C4-2B (cell line): ENCODE results near the gene SH3RF3.

Experiments used
- H3K27ac ChIP-seq: fragments of 450-650 bp; 2 replicates; pipeline ENCODE4 v1.5.1; 2017
- ZFX ChIP-seq: fragments of 450-650 bp; IDR thresholded peaks from 2 replicates; pipeline ENCODE4 v1.6.1; 2017
- TF ChIP-seq, protein P1 (sequence below): fragments of 450-650 bp; conservative IDR thresholded peaks from 2 replicates; pipeline ENCODE4 v1.5.1; 2017; ENCODE audit warnings: mild to moderate bottlenecking

Gene SH3RF3

DNA sequence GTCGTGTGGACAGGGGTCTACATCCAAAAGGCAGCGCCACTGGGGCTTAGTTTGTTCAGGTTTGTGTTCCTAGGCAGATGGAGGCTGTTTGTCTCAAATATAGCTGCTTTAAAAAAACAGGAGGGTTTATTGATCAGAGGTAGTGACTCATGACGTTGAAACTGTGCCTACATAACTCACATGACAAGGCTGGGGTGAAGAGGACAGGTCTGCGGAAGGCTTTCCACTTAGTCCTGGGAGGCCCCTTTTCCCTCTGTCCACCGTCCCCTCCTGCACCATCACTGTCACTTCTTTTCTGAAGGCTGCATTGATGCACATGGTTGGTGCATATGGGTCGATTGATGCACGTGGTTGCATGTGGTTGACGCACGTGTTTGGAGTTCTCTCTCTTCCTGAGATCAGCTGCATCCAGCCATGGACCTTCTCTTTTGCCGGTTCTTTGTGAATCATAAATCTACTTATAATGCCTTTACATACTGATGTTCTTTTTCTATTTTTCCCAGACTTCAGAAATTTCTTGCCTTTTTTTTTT is 10.9 kb downstream of the SH3RF3 start:
- no peak overlapping the region for H3K27ac ChIP-seq
- no peak for TF ChIP-seq ZFX
- TF ChIP-seq, protein P1, sequence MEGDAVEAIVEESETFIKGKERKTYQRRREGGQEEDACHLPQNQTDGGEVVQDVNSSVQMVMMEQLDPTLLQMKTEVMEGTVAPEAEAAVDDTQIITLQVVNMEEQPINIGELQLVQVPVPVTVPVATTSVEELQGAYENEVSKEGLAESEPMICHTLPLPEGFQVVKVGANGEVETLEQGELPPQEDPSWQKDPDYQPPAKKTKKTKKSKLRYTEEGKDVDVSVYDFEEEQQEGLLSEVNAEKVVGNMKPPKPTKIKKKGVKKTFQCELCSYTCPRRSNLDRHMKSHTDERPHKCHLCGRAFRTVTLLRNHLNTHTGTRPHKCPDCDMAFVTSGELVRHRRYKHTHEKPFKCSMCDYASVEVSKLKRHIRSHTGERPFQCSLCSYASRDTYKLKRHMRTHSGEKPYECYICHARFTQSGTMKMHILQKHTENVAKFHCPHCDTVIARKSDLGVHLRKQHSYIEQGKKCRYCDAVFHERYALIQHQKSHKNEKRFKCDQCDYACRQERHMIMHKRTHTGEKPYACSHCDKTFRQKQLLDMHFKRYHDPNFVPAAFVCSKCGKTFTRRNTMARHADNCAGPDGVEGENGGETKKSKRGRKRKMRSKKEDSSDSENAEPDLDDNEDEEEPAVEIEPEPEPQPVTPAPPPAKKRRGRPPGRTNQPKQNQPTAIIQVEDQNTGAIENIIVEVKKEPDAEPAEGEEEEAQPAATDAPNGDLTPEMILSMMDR: no peak

DNA sequence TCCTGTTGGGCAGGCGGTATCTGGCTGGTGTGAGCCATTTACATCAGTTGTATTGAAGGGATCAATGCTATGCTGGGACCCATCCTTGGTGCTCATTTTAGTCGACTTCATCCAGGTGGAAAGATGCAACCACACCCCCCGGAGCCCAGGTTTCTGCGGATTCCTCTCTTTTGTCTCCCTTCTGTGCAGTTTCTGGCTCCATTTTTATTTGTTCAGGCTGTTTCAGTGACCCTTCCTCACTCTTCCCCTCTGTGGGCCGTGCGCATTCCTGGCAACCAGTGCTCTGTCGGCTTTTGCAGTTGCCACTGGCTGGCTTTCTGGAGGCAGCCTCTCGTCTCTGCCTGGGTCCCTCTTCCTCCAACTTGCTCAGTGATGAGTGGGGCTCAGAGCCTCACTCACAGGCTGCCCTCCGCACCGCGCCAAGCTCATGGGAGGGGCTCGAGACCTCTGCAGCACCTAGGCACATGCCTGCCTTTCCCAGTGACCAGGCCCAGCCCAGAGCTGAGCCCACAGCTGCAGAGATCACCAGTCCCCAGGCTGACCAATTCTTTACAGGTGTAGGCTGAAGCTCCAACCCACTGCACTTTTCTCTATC is 12.1 kb downstream of the SH3RF3 start:
- no peak overlapping the region for H3K27ac ChIP-seq
- no peak for TF ChIP-seq ZFX
- TF ChIP-seq, protein P1: no peak

DNA sequence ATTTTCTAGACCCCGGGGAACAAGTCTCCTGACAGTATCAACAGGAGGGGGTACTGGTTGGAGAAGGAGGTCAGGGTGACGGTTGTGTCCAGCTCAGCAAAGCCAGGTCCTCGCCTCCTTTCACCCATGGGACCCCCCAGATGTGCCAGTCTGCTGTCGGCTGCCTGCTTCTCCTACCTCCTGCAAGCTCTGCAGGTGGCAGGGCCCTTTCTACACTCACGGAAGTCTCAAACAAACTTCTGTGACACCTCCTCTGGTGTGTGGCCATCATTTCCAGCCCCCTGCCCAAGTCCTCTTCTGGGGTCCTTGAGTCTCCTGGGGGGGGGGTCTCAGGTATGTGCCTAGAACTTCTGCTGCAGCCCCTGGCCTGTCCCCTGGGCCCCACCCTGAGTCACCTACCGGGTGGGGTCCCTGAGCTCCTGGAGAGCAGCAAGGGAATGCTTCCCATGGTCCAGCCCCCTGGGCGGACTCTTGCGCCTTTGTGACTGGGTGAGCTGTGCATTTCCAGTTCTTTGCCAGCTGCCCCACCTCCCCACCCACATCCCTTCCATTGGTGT is 12.8 kb downstream of the SH3RF3 start:
- TF ChIP-seq, protein P1: no peak
- TF ChIP-seq ZFX: no peak
- H3K27ac ChIP-seq: no peak overlapping the region

DNA sequence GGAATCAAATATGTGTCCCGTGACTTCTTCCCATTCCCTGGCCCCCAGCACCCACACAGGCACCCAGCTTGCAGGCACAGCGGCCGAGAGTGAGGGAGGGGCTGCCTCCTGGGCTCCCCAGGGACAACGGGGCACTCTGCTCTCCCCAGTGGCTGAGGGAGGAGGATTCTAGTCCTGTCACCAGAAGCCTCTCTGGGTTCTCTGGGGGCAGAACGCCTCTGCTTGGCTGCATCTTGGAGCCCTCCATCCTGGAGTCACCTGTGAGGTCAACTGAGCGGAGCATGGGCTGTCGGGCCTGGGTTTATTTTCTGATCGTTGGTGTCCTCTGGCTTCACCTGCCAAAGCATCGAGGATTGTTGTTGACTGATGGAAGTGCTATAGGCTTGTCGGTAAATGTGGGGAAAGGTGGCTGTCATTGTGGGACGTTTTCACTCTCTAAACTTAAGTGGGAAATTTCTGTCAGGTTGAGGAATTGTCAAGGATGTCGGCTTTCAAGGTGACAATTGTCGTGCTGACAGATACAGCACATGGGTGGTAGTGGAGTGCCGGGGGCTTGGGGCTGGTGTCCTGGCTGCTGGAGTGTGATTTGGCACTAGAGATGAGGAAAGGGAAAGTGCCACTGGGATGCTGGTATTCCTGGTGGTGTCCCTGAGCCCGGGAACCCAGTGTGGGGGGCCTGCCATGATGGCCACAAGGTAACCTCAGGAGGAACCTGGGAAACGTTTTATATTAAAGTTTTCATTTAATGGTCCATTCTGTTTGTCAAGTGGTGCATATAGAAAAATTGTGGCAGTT is 13.6 kb downstream of the SH3RF3 start:
- no peak overlapping the region for H3K27ac ChIP-seq
- TF ChIP-seq ZFX: no peak
- TF ChIP-seq, protein P1: no peak

DNA sequence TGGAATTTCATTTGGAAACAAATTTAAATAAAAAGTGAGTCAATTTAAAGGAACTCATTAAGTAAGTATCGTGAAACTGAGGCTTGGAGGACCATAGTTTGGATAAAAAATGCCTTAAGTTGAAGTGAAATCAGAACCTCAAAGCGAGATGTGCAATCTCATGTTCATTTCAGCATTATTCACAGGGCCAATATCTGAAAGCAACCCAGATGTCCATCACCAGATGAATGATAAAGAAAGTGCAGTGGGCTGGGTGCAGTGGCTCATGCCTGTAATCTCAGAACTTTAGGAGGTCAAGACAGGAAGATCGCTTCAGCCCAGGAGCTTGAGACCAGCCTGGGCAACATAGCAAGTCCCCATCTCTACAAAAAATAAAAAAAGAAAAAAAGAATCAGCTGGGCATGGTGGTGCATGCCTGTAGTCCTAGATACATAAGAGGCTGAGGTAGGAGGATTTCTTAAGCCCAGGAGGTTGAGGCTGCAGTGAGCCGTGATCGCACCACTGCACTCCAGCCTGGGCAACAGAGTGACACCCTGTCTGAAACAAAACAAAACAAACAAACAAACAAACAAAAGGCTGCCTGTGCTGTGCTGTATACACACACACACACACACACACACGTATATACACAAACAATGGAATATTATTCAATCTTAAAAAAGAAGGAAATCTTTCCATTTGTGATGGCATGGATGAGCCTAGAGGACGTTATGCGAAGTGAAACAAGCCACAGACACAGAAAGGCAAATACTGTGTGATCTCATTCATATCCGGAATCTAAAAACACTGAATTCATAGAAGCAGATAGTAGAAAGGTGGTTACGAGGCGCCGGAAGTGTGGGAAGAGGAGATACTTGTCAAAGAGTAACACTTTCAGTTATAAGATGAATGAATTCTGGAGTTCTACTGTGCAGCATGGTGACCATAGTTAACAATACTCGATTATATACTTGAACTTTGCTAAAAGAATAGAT is 14.5 kb downstream of the SH3RF3 start:
- no peak for TF ChIP-seq ZFX
- H3K27ac ChIP-seq: no peak overlapping the region

DNA sequence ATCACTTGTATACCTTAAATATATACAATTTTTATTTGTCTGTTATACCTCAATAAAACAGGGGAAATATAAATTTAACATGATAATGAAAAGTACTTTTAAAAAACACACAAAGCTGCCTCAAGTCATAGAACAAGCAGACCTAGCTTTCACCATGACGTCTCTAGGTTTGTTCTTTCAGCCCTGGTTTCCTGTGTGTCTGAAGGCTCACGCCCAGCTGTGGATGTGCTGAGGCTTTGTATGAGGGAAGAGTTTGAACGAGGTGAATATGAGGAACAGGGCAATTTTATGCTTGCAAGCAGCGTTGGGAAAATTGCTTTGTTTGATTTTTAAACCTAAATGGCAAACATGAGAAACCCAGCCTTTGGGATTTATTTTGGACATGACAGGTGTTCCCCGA is 15.3 kb downstream of the SH3RF3 start:
- TF ChIP-seq, protein P1: no peak
- no peak for TF ChIP-seq ZFX
- no peak overlapping the region for H3K27ac ChIP-seq

DNA sequence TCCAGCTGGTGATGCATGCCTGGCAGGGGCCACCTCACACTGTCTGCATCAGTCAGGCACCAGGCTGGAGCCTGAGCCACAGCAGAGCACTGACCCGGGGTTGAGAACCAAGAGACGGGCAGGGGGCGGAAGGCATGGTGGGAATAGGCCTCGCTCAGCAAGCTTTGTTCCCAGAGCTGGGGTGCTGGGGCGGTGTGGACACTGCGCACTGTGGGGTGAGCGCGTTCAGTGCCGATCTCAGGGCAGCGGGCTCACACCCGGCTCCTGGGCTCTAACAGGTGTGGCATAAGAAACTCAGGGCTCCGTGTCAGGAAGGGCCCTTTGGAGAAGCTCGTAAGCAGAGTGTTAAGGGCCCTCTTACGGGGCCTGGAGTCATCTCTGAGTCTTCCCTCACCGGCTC is 15.7 kb downstream of the SH3RF3 start:
- TF ChIP-seq, protein P1: no peak
- TF ChIP-seq ZFX: no peak
- H3K27ac ChIP-seq: no peak overlapping the region
